SK-N-DZ (cell line): ENCODE measurements around the gene ZC3H8.

ENCODE experiments used
- DNase-seq: peaks from one replicate; pipeline ENCODE4 v3.0.0-alpha.2; 2015; ENCODE audit warnings: low spot score

The ZC3H8 gene

DNA sequence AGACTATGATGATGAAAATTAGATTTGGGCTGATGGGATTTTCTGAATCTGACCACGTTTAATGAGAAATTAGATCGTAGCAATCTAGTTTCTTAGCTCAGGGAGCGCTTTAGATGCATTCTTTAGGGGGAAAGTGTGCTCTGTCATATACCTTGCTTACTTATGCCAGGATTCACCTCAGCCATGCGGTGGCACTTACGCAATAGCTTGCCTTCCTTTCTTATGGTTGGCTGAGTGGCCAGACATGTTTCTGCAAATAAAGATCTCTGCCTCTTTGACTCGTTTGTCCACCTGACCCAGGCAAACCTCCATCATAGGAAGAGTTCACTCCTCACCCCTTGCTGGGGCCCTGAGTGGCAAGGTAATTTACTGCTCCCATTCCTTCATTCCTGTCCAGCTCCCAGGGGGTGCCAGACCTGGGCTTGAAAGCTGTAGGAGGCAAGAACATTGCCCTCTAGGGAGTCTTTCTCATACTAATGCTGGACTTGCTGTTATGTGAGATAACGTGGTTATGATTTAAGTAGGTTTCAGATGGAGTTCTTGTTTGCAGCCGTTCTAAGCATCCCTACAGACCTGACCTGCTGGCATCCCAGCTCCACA is 59.6 kb downstream of the ZC3H8 start:
- no peak for DNase-seq

GRCh38 chr2:112194482-112194881 is 60.4 kb downstream of the ZC3H8 start:
- DNase-seq: no peak

- no peak for DNase-seq
Observed at GRCh38 chr2:112194028-112194427, 60.8 kb downstream of the ZC3H8 start.

- DNase-seq: no peak
Observed at GRCh38 chr2:112189001-112189556, 65.8 kb downstream of the ZC3H8 start.

- DNase-seq: no peak
Observed at GRCh38 chr2:112187805-112188596, 66.8 kb downstream of the ZC3H8 start.

DNA sequence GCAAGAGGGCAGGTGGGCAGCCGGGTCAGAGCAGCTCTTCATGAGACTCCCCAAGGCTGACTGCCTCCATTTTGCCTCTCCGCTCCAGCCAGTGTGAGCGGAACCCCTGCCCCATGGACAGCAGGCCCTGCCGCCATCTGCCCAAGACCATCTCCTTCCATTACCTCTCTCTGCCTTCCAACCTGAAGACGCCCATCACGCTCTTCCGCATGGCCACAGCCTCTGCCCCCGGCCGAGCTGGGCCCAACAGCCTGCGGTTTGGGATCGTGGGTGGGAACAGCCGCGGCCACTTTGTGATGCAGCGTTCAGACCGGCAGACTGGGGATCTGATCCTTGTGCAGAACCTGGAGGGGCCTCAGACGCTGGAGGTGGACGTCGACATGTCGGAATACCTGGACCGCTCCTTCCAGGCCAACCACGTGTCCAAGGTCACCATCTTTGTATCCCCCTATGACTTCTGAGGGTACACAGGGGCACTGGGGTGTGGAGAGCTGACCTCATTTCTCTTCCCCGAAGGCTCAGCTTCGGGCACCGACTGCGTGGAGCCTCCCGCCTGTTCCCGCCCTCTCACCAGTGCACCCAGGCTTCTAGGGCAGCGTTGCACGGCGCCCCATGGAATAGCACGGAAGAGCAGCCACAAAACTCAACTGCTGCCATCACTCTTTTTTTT is 67.7 kb downstream of the ZC3H8 start:
- DNase-seq: no peak

DNA sequence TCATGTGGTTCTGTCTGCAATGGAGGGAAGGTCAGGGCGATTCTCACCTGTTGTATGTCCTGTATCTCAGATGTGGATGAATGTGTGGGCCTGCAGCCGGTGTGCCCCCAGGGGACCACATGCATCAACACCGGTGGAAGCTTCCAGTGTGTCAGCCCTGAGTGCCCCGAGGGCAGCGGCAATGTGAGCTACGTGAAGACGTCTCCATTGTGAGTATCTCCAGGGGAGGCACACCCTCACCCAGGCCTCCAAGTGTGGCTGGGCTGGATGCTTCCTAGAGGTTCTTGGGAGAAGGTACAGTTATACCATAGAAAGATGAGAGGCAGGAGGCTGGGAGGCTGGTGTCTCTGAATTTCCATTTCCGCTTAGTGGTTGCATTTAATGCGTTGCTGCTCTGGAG is 69.7 kb downstream of the ZC3H8 start:
- no peak for DNase-seq

DNA sequence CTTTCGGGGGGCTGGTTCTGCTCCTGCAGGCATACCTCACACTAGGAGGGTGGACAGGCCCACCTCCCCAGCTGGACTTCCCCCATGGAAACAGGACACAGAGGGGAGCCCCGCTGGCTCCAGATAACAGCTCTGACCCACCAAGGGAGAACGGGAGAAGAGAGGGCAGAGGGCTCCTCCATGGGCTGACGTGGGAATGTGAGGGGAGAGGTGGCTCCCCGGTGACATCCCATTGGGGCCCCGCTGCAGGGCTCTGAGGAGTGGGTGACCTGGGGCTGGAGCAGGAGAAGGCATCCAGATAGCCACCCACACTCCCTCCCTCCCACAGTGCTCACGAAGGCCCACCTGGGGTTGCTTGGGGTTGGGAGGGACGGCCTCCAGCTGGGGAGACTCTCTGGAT is 70.7 kb downstream of the ZC3H8 start:
- no peak for DNase-seq

- DNase-seq: no peak
Observed at GRCh38 chr2:112183327-112184025, 71.4 kb downstream of the ZC3H8 start.

GRCh38 chr2:112182581-112183034 is 72.2 kb downstream of the ZC3H8 start:
- DNase-seq: no peak

DNA sequence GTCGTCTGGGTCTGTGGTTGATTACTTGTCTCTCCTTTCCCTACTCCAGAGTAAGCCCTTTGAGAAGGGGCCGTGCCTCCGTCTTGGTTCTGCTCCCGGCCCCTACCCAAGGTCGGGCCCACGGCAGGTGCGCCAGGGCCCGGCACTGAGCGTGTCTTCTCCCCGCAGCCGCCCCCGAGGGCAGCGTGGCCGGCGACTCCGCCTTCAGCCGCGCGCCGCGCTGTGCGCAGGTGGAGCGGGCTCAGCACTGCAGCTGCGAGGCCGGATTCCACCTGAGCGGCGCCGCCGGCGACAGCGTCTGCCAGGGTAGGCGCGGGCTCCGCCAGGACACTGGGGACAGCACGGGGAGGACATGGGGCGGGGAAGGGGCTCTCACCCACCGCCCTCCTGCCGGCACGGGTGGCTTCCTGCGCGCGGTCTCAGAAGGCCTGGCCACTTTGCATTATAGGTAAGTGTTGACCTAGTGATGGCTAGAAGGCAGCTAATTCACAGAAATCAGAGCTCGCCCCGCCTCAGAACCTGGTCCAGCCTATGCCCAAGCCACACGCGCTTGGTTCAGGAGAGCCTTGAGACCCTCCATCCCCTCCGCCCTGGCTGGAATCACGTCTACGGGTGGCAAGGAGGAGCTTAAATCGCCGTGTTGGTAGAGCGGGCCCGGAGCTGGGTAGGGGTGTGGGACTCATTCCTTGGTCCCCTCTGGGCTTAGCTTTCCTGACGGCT is 73.1 kb downstream of the ZC3H8 start:
- DNase-seq: no peak

DNA sequence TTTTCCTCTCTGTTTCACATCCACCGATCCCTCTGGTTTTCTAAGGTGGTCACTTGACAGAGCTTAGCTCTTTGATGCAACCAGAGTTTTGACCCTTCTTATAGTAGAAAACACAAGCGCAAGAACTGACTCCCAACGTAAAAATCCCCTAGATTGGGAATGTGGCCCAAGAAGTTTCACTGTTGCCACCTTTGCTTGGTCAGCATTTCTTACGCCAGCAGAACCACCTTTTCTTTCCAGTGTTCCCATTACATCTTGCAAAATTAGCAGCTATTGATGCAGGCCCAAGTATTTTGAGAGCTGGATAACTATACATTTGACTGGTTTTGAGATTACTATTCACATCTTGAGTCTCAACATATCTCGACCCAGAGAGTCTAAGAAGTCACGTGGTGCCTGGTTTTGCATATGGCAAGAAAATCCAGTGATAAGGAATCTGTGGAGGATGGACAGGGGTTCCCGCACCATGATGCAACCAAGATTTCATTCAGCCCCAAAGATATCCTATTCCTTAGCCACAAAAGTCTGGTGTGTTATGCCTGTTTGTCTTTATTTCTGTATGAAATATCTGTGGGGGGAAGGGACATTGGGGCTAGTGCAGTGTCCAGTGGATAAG is 78.8 kb downstream of the ZC3H8 start:
- DNase-seq: no peak

- no peak for DNase-seq
Observed at GRCh38 chr2:112175333-112175732, 79.5 kb downstream of the ZC3H8 start.

- no peak for DNase-seq
Observed at GRCh38 chr2:112174383-112174782, 80.5 kb downstream of the ZC3H8 start.

DNA sequence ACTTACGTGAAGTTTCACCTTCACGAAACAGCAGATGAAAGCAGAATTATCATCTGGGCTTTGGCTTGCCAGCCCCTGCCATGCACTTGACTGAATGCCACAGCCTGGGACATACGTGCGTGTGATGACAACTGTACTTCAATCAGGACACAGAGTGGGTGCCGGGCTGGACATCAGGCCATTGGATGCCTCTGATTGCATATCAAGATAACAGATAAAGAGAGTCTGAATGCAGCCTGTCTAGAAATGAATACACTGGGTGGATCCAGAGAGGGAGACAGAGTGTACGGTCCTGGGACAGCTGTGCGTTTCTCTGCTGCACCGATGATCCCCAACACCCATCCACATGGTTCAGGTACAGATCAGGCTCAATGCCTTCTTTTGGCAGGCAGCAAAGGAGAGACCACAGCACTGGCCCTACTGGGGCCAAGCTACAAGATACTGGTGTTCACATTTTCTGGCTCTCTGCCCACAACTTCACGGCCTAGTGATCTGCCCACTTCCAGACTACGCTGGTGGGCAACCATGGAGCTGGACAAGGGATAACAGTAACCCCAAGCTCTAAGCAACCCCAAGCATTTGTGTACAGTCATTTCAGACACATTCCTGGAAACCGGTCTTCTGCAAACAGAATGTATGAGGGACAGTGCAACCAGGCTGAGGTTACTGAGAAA is 81.1 kb downstream of the ZC3H8 start:
- DNase-seq: peak; percentile 43

DNA sequence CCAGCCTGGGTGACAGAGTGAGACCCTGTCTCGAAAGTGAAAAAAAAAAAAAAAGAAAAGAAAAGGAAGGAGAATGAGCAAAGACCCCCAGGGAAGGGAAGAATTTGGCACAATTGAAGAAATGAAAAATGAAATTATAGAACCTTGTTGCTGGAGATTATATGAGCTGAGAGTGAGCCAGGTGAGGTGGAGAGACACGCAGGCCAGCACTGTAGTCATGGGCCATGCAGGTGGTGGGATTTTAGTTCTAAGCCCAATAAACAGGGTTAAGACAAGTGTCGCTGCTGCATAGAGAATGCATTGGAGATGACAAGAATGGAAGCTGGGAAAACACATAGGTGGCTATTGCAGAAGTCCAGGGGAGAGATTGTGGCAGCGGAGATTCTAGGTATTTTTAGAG is 84.3 kb downstream of the ZC3H8 start:
- no peak for DNase-seq

GRCh38 chr2:112168422-112169124 is 86.3 kb downstream of the ZC3H8 start:
- DNase-seq: no peak

GRCh38 chr2:112166806-112167499 is 87.9 kb downstream of the ZC3H8 start:
- DNase-seq: no peak

DNA sequence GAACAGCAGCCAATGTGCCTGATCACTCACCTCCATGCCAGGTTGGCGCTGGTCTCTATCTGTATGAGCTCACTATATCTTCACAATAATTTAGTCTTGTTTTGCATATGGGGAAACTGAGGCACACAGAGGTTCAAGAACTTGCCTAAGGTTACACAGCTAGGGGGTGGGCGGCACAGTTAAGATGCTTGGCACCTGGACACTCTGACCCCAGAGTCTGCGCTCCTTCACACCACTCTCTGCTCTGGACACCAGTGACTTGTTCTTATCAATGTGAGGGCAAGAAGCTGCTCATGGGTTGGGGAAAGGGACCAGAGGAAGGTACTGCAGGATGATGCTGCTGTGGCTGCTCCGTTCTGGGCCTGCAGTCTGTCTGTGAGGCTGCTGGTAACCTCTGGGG is 89.5 kb downstream of the ZC3H8 start:
- no peak for DNase-seq
